GM21619 (cell line): ENCODE results near the gene NME2.
"Not testable (repeated sequence)": the region's sequence is repeated elsewhere in the genome, so short reads cannot be mapped to it uniquely, and the experiment has no call there.

Experiments used
- ATAC-seq: cut with Tn5 transposase; IDR thresholded peaks from one replicate; pipeline ENCODE4 v1.9.1; 2021; ENCODE audit not compliant: unreplicated experiment

NME2 gene

GRCh38 chr17:51152766-51153209 lies 13.4 kb upstream of the NME2 start:
- no peak for ATAC-seq

- ATAC-seq = peak; percentile 92
Observed at GRCh38 chr17:51153210-51154072, 12.8 kb upstream of the NME2 start, which contains the start of gene NME1. NME1 (plus strand) TSS chr17:51153559; CDS start chr17:51155655, 2,096 bp downstream.

- ATAC-seq = no peak
Observed at GRCh38 chr17:51154176-51154575, 12.0 kb upstream of the NME2 start.

- ATAC-seq = no peak
Observed at GRCh38 chr17:51155416-51155815, 10.8 kb upstream of the NME2 start.

- no peak for ATAC-seq
Observed at GRCh38 chr17:51159604-51160003, 6.6 kb upstream of the NME2 start.

- no peak for ATAC-seq
Observed at GRCh38 chr17:51161541-51161940, 4.7 kb upstream of the NME2 start.

GRCh38 chr17:51164911-51165679 lies 1.1 kb upstream of the NME2 start:
- no peak for ATAC-seq

GRCh38 chr17:51165680-51166197 lies 472 bp upstream of the NME2 start:
- ATAC-seq = peak; percentile 14

GRCh38 chr17:51166987-51167931 lies 1.0 kb downstream of the NME2 start:
- ATAC-seq = peak; percentile 45

GRCh38 chr17:51169340-51169739 lies 3.1 kb downstream of the NME2 start:
- ATAC-seq = no peak

GRCh38 chr17:51170736-51171135 lies 4.5 kb downstream of the NME2 start:
- no peak for ATAC-seq

- ATAC-seq = not testable (repeated sequence)
Observed at GRCh38 chr17:51172030-51172429, 5.8 kb downstream of the NME2 start.

GRCh38 chr17:51180486-51180885 lies 14.3 kb downstream of the NME2 start:
- ATAC-seq = no peak

GRCh38 chr17:51184124-51184523 lies 17.9 kb downstream of the NME2 start:
- no peak for ATAC-seq

- no peak for ATAC-seq
Observed at GRCh38 chr17:51185763-51186332, 19.6 kb downstream of the NME2 start.

GRCh38 chr17:51188271-51188833 lies 22.1 kb downstream of the NME2 start:
- no peak for ATAC-seq

GRCh38 chr17:51189162-51189561 lies 23.0 kb downstream of the NME2 start:
- no peak for ATAC-seq

GRCh38 chr17:51189628-51190027 lies 23.4 kb downstream of the NME2 start:
- ATAC-seq = no peak

- no peak for ATAC-seq
Observed at GRCh38 chr17:51191895-51192294, 25.7 kb downstream of the NME2 start.

GRCh38 chr17:51197754-51198153 lies 31.5 kb downstream of the NME2 start:
- no peak for ATAC-seq
